Smooth muscle cell (in vitro differentiated cells): ENCODE measurements around the gene PDGFRB. TPM values are rescaled to one million over a fixed set of nuclear protein-coding genes. Genes with fewer than 3 reads are reported as not detected.

Experiments
- DNase-seq: peaks from one replicate; lab custom pipeline; 2025; ENCODE audit not compliant: unreplicated experiment; lab: John Stamatoyannopoulos, UW
- H2AFZ ChIP-seq: fragments of 200-600 bp; sonication (generic); 2 replicates; pipeline ENCODE4 v1.6.0; 2016; ENCODE audit warnings: antibody characterized with exemption, low read depth, mild to moderate bottlenecking
- H3F3A ChIP-seq: fragments of 200-600 bp; sonication (generic); 2 replicates; pipeline ENCODE4 v1.6.0; 2017; ENCODE audit warnings: antibody characterized with exemption, low read depth
- H3K27ac ChIP-seq: fragments of 200-600 bp; sonication (generic); 2 replicates; pipeline ENCODE4 v1.5.1; 2016; ENCODE audit warnings: low read depth, mild to moderate bottlenecking
- H3K27me3 ChIP-seq: fragments of 200-600 bp; sonication (generic); 2 replicates; pipeline ENCODE4 v1.6.1; 2016; ENCODE audit warnings: low read depth, mild to moderate bottlenecking
- H3K36me3 ChIP-seq: fragments of 200-600 bp; sonication (generic); 2 replicates; pipeline ENCODE4 v1.5.1; 2016; ENCODE audit warnings: low read depth
- H3K4me1 ChIP-seq: fragments of 200-600 bp; sonication (generic); 2 replicates; pipeline ENCODE4 v1.5.1; 2016; ENCODE audit warnings: low read depth
- H3K4me2 ChIP-seq: fragments of 200-600 bp; sonication (generic); 2 replicates; pipeline ENCODE4 v1.6.0; 2016; ENCODE audit warnings: mild to moderate bottlenecking
- H3K4me3 ChIP-seq: fragments of 200-600 bp; sonication (generic); 2 replicates; pipeline ENCODE4 v1.5.1; 2016; ENCODE audit warnings: mild to moderate bottlenecking
- H3K79me2 ChIP-seq: fragments of 200-600 bp; sonication (generic); 2 replicates; pipeline ENCODE4 v1.6.0; 2016; ENCODE audit warnings: low read depth, mild to moderate bottlenecking
- H3K9ac ChIP-seq: fragments of 200-600 bp; sonication (generic); 2 replicates; pipeline ENCODE4 v1.6.0; 2016; ENCODE audit warnings: low read depth
- H3K9me3 ChIP-seq: fragments of 200-600 bp; sonication (generic); replicated peaks from 2 replicates; pipeline ENCODE4 v1.5.1; 2016; ENCODE audit warnings: low read depth
- H4K20me1 ChIP-seq: fragments of 200-600 bp; sonication (generic); 2 replicates; pipeline ENCODE4 v1.6.0; 2016; ENCODE audit warnings: low read depth
- WGBS: methylation state at CpG from one replicate; pipeline ENCODE4 v1.1.7; 2016; ENCODE audit warnings: low lambda C conversion rate; 5-methylcytosine and 5-hydroxymethylcytosine counted together
- polyA plus RNA-seq: library from polyadenylated mRNA; unstranded; fragments of >200 nt; fragmentation: Nextera tagmentation; extraction: Ambion mirVana; gene quantifications from 2 replicates; pipeline ENCODE4 v1.2.1, GENCODE V29; 2016
- total RNA-seq: library from RNA; depleted of rRNA; stranded (reverse); fragments of >200 nt; gene quantifications from 2 replicates; pipeline ENCODE4 v1.2.3, GENCODE V29; 2014
- TF ChIP-seq, protein P1 (sequence below): fragments of 200-600 bp; sonication (generic); IDR thresholded peaks from 2 replicates; pipeline ENCODE4 v1.5.1; 2017; ENCODE audit warnings: borderline replicate concordance, mild to moderate bottlenecking, antibody characterized with exemption; ENCODE audit not compliant: insufficient read depth, poor library complexity, severe bottlenecking

PDGFRB gene
- total and polyA plus RNA-seq, 2 experiments from 2014 or later = 370 to 522 TPM

DNA sequence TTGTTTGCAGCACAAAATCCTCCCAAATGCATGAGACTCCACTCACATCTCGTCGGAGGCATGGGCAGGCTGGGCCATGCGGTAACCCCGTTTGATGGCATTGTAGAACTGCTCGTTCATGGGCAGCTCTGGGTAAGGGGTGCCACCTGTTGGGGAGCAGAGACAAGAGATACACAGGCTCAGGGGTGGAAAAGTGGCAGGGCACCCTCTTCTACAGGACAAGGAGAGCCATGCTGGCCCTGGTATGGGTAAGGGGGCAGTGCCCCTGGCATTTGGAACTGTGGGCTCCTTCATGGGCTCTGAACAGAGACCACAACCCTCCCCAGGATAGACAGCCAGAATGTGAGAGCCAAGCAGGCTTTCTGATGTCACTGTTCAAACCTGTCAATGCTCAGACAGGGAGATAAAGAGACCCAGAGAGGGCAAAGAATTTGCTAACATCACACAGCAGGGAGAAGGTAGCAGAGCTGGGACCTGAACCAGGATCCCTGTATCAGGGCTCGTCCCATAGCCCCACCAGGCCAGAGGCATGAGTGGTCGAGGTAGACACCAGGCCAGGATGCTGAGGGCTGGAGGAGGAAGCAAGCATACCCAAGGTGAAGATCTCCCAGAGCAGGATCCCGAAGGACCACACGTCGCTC, 36.1 kb downstream of the PDGFRB start:
- Histone ChIP-seq H3K4me2 (no peak overlapping the region), H3K36me3 (no peaks in the 10 kb centered on the region), H3K9me3 (no peaks in the 10 kb centered on the region), H3K4me1 (no peaks in the 10 kb centered on the region), H2AFZ (no peak overlapping the region), H3K79me2 (no peaks in the 10 kb centered on the region), H4K20me1 (no peaks in the 10 kb centered on the region), H3F3A (peaks cover 74% of the 10 kb centered on the region), H3K4me3 (no peak overlapping the region), H3K27me3 (no peaks in the 10 kb centered on the region), H3K9ac (no peak overlapping the region), H3K27ac (no peak overlapping the region)
- TF ChIP-seq, protein P1, sequence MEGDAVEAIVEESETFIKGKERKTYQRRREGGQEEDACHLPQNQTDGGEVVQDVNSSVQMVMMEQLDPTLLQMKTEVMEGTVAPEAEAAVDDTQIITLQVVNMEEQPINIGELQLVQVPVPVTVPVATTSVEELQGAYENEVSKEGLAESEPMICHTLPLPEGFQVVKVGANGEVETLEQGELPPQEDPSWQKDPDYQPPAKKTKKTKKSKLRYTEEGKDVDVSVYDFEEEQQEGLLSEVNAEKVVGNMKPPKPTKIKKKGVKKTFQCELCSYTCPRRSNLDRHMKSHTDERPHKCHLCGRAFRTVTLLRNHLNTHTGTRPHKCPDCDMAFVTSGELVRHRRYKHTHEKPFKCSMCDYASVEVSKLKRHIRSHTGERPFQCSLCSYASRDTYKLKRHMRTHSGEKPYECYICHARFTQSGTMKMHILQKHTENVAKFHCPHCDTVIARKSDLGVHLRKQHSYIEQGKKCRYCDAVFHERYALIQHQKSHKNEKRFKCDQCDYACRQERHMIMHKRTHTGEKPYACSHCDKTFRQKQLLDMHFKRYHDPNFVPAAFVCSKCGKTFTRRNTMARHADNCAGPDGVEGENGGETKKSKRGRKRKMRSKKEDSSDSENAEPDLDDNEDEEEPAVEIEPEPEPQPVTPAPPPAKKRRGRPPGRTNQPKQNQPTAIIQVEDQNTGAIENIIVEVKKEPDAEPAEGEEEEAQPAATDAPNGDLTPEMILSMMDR = no peak
- WGBS = 97% methylated on average over 10 of the region's 10 CpGs
- DNase-seq = no peak

GRCh38 chr5:150118561-150119229, 37.0 kb downstream of the PDGFRB start:
- Histone ChIP-seq H3K9ac (no peak overlapping the region), H3K4me2 (no peak overlapping the region), H4K20me1 (no peaks in the 10 kb centered on the region), H3K27me3 (no peaks in the 10 kb centered on the region), H3K4me1 (peaks cover 2% of the 10 kb centered on the region), H3K4me3 (no peak overlapping the region), H2AFZ (no peak overlapping the region), H3K27ac (peak overlapping the region; percentile 7), H3K9me3 (no peaks in the 10 kb centered on the region), H3K36me3 (no peaks in the 10 kb centered on the region), H3K79me2 (no peaks in the 10 kb centered on the region), H3F3A (peaks cover 73% of the 10 kb centered on the region)
- DNase-seq = no peak
- WGBS = 96% methylated on average over 11 of the region's 11 CpGs
- TF ChIP-seq, protein P1 = no peak

DNA sequence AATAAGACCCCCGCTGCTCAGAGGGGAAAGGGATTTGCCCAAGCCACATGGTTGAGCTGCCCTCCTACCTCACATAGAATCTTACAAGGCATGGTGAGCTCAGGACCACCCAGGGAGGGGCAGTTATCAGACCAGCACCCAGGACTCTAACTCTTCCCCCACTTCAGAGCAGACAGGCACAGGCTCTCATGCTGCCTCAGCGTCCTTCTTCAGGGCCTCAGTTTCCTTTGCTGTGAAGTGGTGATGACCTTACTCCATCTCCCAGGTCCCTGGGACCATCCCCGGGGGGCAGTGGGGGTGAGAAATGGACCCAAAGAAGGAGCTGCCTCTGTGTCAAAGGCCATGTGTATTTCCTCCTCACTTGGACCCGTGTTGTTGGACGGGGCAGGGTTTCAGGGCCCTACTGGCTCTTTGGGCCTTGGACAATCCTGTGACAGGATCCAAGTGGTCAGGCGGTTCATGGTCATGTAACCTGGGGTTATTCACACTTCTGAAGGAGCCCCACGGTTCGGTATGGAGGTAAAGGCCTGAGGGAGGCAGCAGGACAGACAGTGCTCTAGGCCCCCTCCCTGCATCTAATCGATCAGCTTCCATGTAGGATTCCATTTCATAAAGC, 37.6 kb downstream of the PDGFRB start:
- TF ChIP-seq, protein P1 = no peak
- H3K4me3 ChIP-seq = no peak overlapping the region
- no peaks in the 10 kb centered on the region for H3K36me3 ChIP-seq
- no peaks in the 10 kb centered on the region for H3K9me3 ChIP-seq
- H2AFZ ChIP-seq = no peak overlapping the region
- H3K79me2 ChIP-seq = no peaks in the 10 kb centered on the region
- no peak overlapping the region for H3K27ac ChIP-seq
- 94% methylated on average over 9 of the region's 9 CpGs for WGBS
- no peak overlapping the region for H3K9ac ChIP-seq
- H3K27me3 ChIP-seq = no peaks in the 10 kb centered on the region
- peaks cover 8% of the 10 kb centered on the region for H3K4me1 ChIP-seq
- H3F3A ChIP-seq = peaks cover 73% of the 10 kb centered on the region
- H4K20me1 ChIP-seq = no peaks in the 10 kb centered on the region
- DNase-seq = no peak
- no peak overlapping the region for H3K4me2 ChIP-seq
